HL-60 (cell line): ENCODE measurements around the gene NUAK2.

ENCODE experiments used
- DNase-seq, 2 experiments: peaks; one replicate each; pipeline ENCODE4 v3.0.0-alpha.2; 2010 to 2020; ENCODE audit warnings: low read depth in 1 of 2, low spot score in 1 of 2
- H3K27ac ChIP-seq: fragments of 250-450 bp; sonication (Bioruptor Pico); replicated peaks from 2 replicates; pipeline ENCODE4 v1.5.1; 2020; ENCODE audit warnings: mild to moderate bottlenecking, moderate library complexity
- H3K27me3 ChIP-seq: fragments of 250-450 bp; sonication (Bioruptor Pico); 2 replicates; pipeline ENCODE4 v1.5.1; 2021; ENCODE audit warnings: mild to moderate bottlenecking, moderate library complexity; ENCODE audit not compliant: insufficient read depth, poor library complexity, severe bottlenecking
- H3K4me3 ChIP-seq: replicated peaks from 2 replicates; pipeline ENCODE4 v1.5.1; 2011; ENCODE audit warnings: mild to moderate bottlenecking, control low read depth, low read length; ENCODE audit not compliant: insufficient read depth
- CTCF ChIP-seq: IDR thresholded peaks from one replicate; pipeline ENCODE4 v1.5.1; 2011; ENCODE audit warnings: low read length, control low read depth, inconsistent platforms; ENCODE audit not compliant: insufficient read depth
- GABPA ChIP-seq: IDR thresholded peaks from 2 replicates; pipeline ENCODE4 v1.6.1; 2012; ENCODE audit warnings: low read depth
- POLR2AphosphoS5 ChIP-seq: IDR thresholded peaks from 2 replicates; pipeline ENCODE4 v1.6.1; 2012; ENCODE audit warnings: low read depth
- REST ChIP-seq: IDR thresholded peaks from 2 replicates; pipeline ENCODE4 v1.6.1; 2012; ENCODE audit warnings: low read depth; ENCODE audit not compliant: insufficient replicate concordance
- SPI1 ChIP-seq: IDR thresholded peaks from 2 replicates; pipeline ENCODE4 v1.6.1; 2012; ENCODE audit warnings: low read depth, mild to moderate bottlenecking, borderline replicate concordance

The NUAK2 gene

GRCh38 chr1:205342986-205343385, 21.4 kb upstream of the NUAK2 start:
- no peak overlapping the region for H3K4me3 ChIP-seq
- TF ChIP-seq SPI1 (no peak), GABPA (no peak), REST (no peak), POLR2AphosphoS5 (no peak), CTCF (no peak)

GRCh38 chr1:205340676-205341075, 19.1 kb upstream of the NUAK2 start:
- no peak for DNase-seq
- no peak overlapping the region for H3K4me3 ChIP-seq
- H3K27ac ChIP-seq = no peak overlapping the region
- H3K27me3 ChIP-seq = peaks cover 30% of the 10 kb centered on the region
- TF ChIP-seq GABPA (no peak), POLR2AphosphoS5 (no peak), CTCF (no peak), SPI1 (no peak), REST (no peak)

More at GRCh38 chr1:205342986-205343385, 21.4 kb upstream of the NUAK2 start:
- DNase-seq = no peak
- no peak overlapping the region for H3K27ac ChIP-seq
- H3K27me3 ChIP-seq = peaks cover 39% of the 10 kb centered on the region

GRCh38 chr1:205339717-205340116, 18.2 kb upstream of the NUAK2 start:
- no peak for DNase-seq
- TF ChIP-seq POLR2AphosphoS5 (no peak), GABPA (no peak), SPI1 (no peak), CTCF (no peak), REST (no peak)
- Histone ChIP-seq H3K4me3 (no peak overlapping the region), H3K27me3 (peaks cover 24% of the 10 kb centered on the region), H3K27ac (no peak overlapping the region)
